Fibroblast of upper back skin (primary cell): Measurements from ENCODE around the gene EMP2.
"Not testable (repeated sequence)": the region's sequence is repeated elsewhere in the genome, so short reads cannot be mapped to it uniquely, and the experiment has no call there.

Experiments
- DNase-seq: peaks from one replicate; pipeline ENCODE4 v3.0.0-alpha.2; 2013

The EMP2 gene

GRCh38 chr16:10579965-10580882 lies at the start of gene EMP2:
Gene EMP2 (minus strand): TSS chr16:10580598. CDS start chr16:10547617, 32,981 bp downstream.
- DNase-seq: peak; percentile 75

- no peak for DNase-seq
These were observed 49.2 kb upstream of the EMP2 start for GRCh38 chr16:10629592-10629963.

GRCh38 chr16:10625595-10626357 lies 45.4 kb upstream of the EMP2 start:
- no peak for DNase-seq

- DNase-seq: no peak
These were observed 44.1 kb upstream of the EMP2 start for GRCh38 chr16:10624527-10624926.

- no peak for DNase-seq
These were observed 42.7 kb upstream of the EMP2 start for GRCh38 chr16:10623059-10623458.

GRCh38 chr16:10622036-10622921 lies 41.9 kb upstream of the EMP2 start:
- DNase-seq: no peak

GRCh38 chr16:10621216-10621949 lies 41.0 kb upstream of the EMP2 start:
- DNase-seq: not testable (repeated sequence)

- no peak for DNase-seq
These were observed 39.7 kb upstream of the EMP2 start for GRCh38 chr16:10620120-10620519.

GRCh38 chr16:10619271-10619849 lies 39.0 kb upstream of the EMP2 start:
- DNase-seq: no peak

GRCh38 chr16:10618710-10619209 lies 38.4 kb upstream of the EMP2 start:
- no peak for DNase-seq

- no peak for DNase-seq
These were observed 37.4 kb upstream of the EMP2 start for GRCh38 chr16:10617662-10618420.

- DNase-seq: peak; percentile 61
These were observed 36.6 kb upstream of the EMP2 start for GRCh38 chr16:10616756-10617640.

- no peak for DNase-seq
These were observed 36.0 kb upstream of the EMP2 start for GRCh38 chr16:10616419-10616755.

GRCh38 chr16:10614685-10615084 lies 34.3 kb upstream of the EMP2 start:
- no peak for DNase-seq

GRCh38 chr16:10613785-10614485 lies 33.5 kb upstream of the EMP2 start:
- no peak for DNase-seq

GRCh38 chr16:10612649-10613179 lies 32.3 kb upstream of the EMP2 start:
- no peak for DNase-seq

- no peak for DNase-seq
These were observed 31.5 kb upstream of the EMP2 start for GRCh38 chr16:10611825-10612342.

- no peak for DNase-seq
These were observed 30.2 kb upstream of the EMP2 start for GRCh38 chr16:10610499-10611184.
